Activated CD4-positive, alpha-beta T cell treated with anti-CD3 and anti-CD28 coated beads for 24 hours (primary cell): ENCODE results near the gene YY2.
"Not testable (repeated sequence)": the region's sequence is repeated elsewhere in the genome, so short reads cannot be mapped to it uniquely, and the experiment has no call there.

Experiments
- DNase-seq, 2 donors: peaks; one replicate each; pipeline ENCODE4 v3.0.0-alpha.2; 2020; ENCODE audit warnings: low read depth in 2 of 2

YY2 gene

GRCh38 chrX:21855937-21856415 lies at the start of gene YY2:
Gene YY2, plus strand, starts transcription at chrX:21855987. Its CDS starts 498 bp downstream, at chrX:21856485.
- no peak for DNase-seq

- DNase-seq: no peak
Measured at GRCh38 chrX:21806691-21807090, 49.1 kb upstream of the YY2 start.

DNA sequence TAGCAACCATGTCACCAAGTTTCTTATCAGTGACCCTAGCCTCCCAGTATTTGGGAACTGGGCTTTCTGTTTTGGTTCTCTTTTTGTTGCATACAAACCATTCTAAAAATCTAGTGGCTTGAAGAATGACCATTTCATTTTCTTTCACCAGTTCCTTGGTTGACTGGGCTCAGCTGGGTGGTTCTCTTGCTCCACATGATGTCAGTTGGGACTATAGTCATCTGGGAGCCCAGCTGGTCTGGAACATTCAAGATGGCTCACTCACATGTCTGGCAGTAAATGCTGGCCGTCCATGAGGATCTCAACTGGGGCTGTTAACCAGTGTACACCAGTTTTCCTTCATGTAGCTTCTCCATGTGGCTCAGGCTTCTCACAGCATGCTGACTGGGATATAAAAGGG lies 44.0 kb upstream of the YY2 start:
- DNase-seq: no peak

DNA sequence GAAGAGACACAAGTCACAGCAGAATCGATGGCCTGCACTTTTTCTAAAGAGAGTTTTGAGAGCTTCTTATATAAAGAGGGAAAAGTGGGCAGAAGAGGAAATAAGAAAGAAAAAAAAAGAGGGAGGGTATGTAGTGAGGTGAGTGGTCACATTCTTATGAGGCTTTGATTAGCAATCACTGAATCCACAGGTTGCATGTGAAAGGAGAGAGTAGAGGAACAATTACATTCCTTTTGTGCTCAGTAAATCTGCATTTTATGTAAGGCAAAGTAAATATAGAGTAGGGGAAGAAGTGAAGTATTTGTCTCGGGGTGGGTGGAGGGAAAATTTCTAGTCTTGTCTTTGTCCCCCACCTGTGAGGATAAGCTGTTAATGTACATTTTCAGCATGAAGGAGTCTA lies 43.2 kb upstream of the YY2 start:
- DNase-seq: no peak

- DNase-seq: no peak
Measured at GRCh38 chrX:21813612-21814368, 42.0 kb upstream of the YY2 start.

DNA sequence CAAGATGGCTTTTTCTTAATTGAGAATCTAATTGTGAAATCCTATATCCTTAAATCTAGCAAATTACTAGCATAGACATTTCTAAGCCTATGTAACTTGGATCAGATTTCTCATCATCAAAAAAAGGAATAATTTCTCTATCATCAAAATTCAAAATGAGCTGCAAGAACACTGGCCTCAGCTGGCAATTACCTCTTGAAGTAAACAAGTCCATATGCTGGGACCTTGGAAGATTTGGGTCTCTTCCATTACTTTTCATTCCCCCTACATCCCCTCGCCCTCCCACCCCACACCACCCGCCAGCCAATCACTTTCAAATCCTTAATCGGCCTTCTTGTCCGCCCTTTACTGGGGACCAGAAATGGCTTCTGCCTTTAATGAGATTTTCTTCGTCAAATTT lies 39.7 kb upstream of the YY2 start:
- DNase-seq: no peak

DNA sequence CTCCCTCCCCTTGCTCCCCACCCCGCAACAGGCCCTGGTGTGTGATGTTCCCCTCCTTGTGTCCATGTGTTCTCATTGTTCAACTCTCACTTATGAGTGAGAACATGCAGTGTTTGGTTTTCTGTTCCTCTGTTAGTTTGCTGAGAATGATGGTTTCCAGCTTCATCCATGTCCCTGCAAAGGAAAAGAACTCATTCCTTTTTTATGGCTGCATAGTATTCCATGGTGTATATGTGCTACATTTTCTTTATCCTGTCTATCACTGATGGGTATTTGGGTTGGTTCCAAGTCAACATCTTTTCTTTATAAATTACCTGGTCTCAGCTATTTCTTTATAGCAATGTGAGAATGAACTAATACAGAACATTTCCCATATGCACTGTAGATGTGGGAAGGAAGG lies 35.6 kb upstream of the YY2 start:
- DNase-seq: not testable (repeated sequence)

GRCh38 chrX:21821875-21822274 lies 33.9 kb upstream of the YY2 start:
- no peak for DNase-seq

DNA sequence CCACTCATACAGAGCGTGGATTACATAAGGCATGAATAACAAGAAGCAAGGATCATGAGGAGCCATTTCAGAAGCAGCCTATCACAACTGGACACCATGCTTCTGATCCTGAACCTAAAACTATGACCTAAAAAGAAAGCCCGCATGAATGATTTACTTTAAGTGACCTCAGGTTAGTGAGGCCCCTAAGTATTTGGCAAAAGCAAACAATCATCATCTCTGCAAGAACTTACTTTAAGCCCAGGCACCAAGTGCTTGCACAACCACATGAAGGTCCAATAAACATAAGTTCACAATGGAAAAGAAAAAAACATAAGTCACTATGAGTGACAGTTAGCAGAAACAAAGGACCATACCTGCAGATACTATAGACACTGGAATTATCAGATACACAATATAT lies 24.3 kb upstream of the YY2 start:
- no peak for DNase-seq

DNA sequence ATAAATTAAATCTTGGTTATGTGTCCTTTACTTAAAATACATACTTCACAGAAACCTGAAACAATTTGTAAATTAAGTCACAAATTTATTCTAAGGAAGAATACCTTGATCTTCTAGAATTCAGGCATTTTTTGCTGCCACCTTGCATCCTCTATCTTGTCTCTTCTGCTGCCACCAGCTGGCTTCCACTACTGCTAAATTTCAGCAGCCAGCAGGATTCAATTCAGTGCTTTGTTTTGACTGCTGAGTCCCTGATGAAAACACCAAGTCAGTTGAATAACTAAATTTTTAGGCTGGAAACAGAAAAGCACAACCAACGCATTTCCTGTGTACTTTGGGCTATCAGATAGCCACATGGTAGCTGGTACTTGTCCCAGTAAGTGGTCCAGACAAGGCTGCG lies 18.7 kb upstream of the YY2 start:
- no peak for DNase-seq

DNA sequence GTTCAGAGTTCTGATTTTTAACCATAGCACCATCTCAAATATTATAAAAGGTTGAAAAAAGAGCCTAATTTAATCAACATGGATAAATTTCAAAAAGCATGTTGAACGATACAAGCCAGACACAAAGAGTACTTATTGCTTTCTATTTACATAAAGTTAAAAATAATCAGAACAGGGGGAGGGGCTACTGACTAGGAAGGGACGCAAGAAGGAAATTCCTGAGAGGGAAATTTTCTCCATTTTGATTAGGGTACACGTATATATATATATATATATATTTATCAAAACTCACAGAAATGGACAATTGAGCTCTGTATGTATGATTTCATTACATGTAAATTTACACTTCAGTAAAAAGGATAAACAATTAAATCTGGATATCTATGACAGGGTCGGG lies 16.9 kb upstream of the YY2 start:
- no peak for DNase-seq

DNA sequence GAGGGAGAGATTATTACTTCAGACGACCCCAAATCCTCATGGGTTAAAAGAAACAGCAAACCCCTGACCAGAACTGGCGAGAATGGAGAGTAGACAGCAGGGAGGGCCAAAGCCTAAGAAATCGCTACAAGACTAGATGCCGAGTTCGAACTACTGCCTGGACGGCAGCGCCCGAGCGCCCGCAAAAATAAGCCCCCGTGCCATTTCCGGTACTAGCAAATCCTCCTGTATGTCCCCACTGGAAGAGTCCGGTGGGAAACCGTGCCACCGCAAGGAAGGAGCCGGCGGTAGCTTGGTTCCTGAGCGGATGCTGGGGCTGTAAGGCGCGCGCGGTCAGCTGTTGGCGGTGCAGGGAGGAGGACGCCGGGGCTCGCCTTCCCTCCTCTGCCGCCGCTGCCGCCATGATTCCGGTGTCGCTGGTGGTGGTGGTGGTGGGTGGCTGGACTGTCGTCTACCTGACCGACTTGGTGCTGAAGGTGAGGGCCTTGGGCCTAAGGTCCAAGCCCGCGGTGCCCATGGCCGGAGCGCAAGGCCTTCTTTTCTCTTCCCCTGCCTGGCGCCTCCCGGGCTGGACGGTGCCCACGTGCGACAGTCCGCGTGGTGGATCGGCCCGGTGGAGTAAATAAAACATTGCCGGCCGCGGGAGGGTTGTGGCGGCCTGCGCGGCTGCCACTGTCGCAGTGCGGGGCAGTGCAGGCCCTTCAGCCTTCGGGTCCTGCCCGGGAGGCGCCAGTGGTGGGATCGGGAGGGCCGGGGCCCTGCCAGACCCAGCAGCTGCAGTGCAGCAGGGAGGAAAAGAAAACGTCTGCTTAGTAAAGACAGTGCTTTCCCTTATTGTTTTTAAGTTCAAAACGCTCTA lies 16.2 kb upstream of the YY2 start, which contains the start of gene MBTPS2:
Gene MBTPS2, plus strand, starts transcription at position 284 of the 859 bp plus-strand sequence. Its CDS starts 118 bp downstream, at position 402.
- DNase-seq: peak; percentile 68 to 71

- peak in 1 of 2 donors; percentile 6 for DNase-seq
Measured at GRCh38 chrX:21840193-21840545, 15.6 kb upstream of the YY2 start.

DNA sequence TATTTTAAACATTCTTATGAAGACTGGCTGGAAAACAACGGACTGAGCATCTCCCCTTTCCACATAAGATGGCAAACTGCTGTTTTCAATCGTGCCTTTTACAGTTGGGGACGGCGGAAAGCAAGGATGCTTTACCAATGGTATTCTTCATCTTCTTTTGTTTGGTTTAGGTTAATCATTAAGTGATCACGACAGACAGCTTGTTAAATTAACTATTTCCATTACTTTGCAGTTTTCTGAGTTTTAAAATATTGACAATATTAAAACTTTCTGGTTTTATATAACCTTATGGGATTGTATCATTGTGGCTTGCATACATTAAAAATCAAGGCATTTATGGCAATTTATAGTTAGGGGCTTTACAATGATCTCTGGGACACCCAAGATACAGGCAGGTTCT lies 12.6 kb upstream of the YY2 start:
- DNase-seq: no peak

DNA sequence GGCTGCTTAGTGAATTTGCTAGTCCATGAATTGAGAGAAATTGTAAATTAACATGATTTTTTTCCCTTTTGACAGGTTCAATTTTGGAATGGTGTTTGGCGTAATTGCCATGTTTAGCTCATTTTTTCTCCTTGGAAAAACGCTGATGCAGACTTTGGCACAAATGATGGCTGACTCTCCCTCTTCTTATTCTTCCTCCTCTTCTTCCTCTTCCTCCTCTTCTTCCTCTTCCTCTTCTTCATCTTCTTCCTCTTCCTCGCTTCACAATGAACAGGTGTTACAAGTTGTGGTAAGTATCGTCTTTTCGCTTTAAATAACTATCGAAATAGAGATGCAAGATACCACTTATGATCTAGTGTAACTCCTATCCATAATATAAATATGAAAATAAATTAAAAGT lies 10.7 kb upstream of the YY2 start:
- DNase-seq: no peak

DNA sequence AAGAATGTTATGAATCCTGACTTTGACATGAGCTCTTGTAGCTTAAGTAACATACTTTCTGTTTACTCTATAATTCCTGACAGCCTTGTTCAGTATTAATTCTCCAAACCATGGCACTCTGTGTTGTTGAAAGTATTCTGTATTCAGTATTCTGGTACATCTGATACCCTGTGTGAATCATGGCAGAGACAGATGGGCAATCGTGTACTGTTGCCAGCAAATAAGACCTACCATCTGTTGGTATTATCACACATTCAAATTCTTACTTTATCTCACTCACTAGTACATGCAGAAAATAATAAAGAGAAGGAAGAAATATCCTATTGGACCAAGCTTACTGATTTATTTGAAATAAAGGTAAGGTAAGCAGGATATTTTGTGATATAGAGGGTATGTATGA lies 8.4 kb upstream of the YY2 start:
- DNase-seq: no peak

DNA sequence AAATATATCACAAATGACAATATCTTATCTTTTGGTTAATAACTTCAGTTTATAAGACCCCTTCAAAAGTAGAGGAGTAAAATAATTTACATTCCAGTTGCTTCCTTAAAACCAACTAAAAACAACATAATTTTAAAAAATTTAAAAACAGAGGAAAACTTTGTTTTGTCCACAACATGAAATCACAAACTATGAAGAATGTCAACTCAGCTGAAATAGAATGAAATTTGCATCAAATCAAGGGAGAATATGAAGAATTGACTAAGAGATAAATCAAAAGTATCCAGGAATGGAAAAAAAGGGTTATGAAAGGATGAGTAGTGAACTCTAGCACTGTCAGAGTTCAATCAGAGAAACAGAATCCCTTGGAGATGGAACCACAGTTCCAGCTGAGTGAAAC lies 2.2 kb upstream of the YY2 start:
- DNase-seq: no peak

DNA sequence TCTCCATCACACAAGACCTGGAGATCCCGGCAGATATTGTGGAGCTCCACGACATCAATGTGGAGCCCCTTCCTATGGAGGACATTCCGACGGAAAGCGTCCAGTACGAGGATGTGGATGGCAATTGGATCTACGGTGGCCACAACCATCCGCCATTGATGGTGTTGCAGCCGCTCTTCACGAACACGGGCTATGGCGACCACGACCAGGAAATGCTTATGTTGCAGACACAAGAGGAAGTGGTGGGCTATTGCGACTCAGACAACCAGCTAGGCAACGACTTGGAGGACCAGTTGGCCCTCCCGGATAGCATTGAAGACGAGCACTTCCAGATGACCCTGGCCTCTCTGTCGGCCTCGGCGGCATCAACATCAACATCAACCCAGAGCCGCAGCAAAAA lies 717 bp downstream of the YY2 start:
- no peak for DNase-seq

GRCh38 chrX:21863241-21863640 lies 7.5 kb downstream of the YY2 start:
- DNase-seq: no peak

DNA sequence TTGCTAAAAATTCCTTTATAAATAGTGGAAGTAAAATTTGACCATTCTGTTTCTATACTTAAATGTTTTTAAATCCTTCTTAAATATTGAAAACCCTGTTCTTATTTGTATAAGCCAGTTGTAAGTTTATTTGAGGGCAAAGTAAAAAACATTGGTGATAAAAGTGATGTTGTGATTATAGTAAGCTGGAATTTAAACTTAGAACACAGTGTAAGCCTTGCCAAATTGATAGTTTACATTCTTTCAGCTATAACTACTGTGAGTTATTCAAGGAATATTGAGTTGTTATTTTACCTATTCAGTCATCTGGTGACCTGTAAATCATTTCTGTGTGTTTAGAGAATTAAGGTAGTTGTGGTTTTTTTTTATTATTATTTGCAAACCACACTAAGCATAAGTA lies 9.6 kb downstream of the YY2 start:
- no peak for DNase-seq

DNA sequence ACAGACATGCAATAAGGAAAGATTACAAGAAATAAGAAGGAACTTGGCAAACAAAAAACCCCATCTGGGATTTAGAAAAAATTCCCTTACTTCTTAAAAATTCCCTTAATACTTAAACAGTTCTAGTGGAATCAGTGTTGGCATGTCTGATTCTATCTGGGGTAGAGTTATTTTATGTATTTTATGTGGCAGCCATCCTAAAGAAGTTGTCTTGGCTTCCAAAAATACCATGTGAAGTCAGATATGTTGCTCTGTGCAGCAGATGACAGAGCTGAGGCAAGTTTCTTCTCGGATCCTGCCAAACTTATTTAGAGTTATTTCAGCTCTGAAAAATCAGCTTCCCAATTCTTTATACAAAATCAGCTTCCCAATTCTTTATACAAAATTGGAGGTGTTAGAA lies 14.7 kb downstream of the YY2 start:
- no peak for DNase-seq

- no peak for DNase-seq
Measured at GRCh38 chrX:21873063-21873775, 17.4 kb downstream of the YY2 start.
